ENCODE results near the gene ZNF207.
"Not testable (repeated sequence)": the region's sequence is repeated elsewhere in the genome, so short reads cannot be mapped to it uniquely, and the experiment has no call there.

ZNF207 gene

DNA sequence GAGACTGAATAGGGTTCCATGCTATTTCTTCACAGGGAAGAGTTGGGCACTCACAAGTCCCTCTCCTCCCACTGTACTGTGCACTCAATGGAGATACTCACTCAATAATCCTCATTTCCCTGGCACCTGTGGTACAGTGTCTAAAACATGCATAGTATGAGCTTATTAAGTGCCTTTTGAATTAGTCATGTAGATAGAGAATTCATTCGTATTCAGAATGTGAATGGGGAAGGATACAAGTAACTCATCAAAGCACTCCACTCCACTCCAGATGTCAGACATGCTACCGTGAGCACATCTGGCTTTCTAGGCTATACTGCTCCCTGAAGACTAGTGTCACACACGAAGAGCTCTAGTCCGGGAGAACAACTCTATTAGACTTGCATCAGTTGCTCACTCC is 14.3 kb upstream of the ZNF207 start:
- H3K4me3 ChIP-seq (ENCODE audit: low read depth in 1 of 2, low read length in 2 of 2) = no peak overlapping the region
- no peaks in the 10 kb centered on the region for H3K27me3 ChIP-seq (ENCODE audit: low read depth, low read length)
- peaks cover 13 to 53% of the 10 kb centered on the region in 2 donors for H3K36me3 ChIP-seq (ENCODE audit: control insufficient read depth in 1 of 2, insufficient read depth in 2 of 2, low read length in 2 of 2)
- no peaks in the 10 kb centered on the region for H3K4me1 ChIP-seq (ENCODE audit: control insufficient read depth in 1 of 2, insufficient read depth in 2 of 2, low read length in 2 of 2)
- no peaks in the 10 kb centered on the region for H3K9me3 ChIP-seq (ENCODE audit: control insufficient read depth in 1 of 2, low read length in 2 of 2)
- no peak overlapping the region for H3K27ac ChIP-seq (ENCODE audit: low read length)

GRCh38 chr17:32341141-32341856 is 8.7 kb upstream of the ZNF207 start:
- peak overlapping the region; percentile 66 to 82 for H3K4me3 ChIP-seq (ENCODE audit: low read depth in 1 of 2, low read length in 2 of 2)
- H3K27me3 ChIP-seq (ENCODE audit: low read depth, low read length) = no peaks in the 10 kb centered on the region
- H3K9me3 ChIP-seq (ENCODE audit: control insufficient read depth in 1 of 2, low read length in 2 of 2) = no peaks in the 10 kb centered on the region
- peaks cover 7 to 25% of the 10 kb centered on the region in 2 donors for H3K36me3 ChIP-seq (ENCODE audit: control insufficient read depth in 1 of 2, insufficient read depth in 2 of 2, low read length in 2 of 2)
- H3K4me1 ChIP-seq (ENCODE audit: control insufficient read depth in 1 of 2, insufficient read depth in 2 of 2, low read length in 2 of 2) = peaks cover 6 to 12% of the 10 kb centered on the region in 2 donors
- H3K27ac ChIP-seq (ENCODE audit: low read length) = peak overlapping the region; percentile 78

DNA sequence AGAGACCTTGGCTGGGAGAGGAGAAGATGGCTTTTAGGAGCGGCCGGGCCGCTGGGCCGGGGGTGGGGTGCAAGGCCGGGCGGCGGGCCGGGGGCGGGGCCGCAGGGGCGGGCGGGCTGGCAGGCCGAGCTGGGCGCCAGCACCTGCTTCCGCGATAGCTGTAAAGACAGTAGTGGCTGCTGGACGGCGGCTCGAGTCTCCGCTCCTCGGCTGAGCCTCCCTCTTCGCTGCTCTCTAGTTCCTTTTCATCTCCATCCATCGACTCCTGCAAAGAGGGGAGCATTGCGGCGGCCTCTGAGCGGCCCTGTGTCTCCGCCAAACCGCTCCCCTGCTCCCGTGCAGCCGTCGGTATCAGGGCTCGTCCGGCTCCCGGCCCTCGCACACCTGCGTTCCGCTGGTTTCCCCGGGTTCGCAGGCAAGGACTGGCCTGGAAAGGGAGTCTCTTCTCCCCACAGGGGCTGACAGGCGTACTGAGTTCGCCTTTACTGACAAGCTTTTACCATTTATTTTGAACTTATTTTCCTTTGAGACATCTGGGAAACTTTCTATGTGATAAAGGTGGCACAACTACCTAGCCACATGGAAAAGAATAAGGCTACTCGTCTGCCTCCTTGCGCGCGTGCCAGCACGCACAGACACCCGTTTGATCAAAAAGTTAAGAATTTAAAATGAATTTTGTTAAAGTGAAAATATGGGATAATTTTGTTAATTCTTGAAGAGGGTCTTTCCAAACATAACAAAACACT is 7.9 kb upstream of the ZNF207 start, which contains the start of gene C17orf75:
C17orf75 (minus strand) TSS at position 317 of the 746 bp plus-strand sequence; CDS start at position 283, 34 bp downstream.
- Histone ChIP-seq H3K9me3 (ENCODE audit: control insufficient read depth in 1 of 2, low read length in 2 of 2) (no peaks in the 10 kb centered on the region), H3K36me3 (ENCODE audit: control insufficient read depth in 1 of 2, insufficient read depth in 2 of 2, low read length in 2 of 2) (peaks cover 7 to 20% of the 10 kb centered on the region in 2 donors), H3K4me1 (ENCODE audit: control insufficient read depth in 1 of 2, insufficient read depth in 2 of 2, low read length in 2 of 2) (peaks cover 6 to 12% of the 10 kb centered on the region in 2 donors), H3K4me3 (ENCODE audit: low read depth in 1 of 2, low read length in 2 of 2) (peak within 1 kb of the TSS; percentile 66 to 82), H3K27ac (ENCODE audit: low read length) (peak within 1 kb of the TSS; percentile 78), H3K27me3 (ENCODE audit: low read depth, low read length) (no peaks in the 10 kb centered on the region)

- Histone ChIP-seq H3K27ac (ENCODE audit: low read length) (peak overlapping the region; percentile 69), H3K27me3 (ENCODE audit: low read depth, low read length) (no peaks in the 10 kb centered on the region), H3K4me3 (ENCODE audit: low read depth in 1 of 2, low read length in 2 of 2) (peak overlapping the region; percentile 66 to 82), H3K4me1 (ENCODE audit: control insufficient read depth in 1 of 2, insufficient read depth in 2 of 2, low read length in 2 of 2) (peaks cover 6 to 12% of the 10 kb centered on the region in 2 donors), H3K36me3 (ENCODE audit: control insufficient read depth in 1 of 2, insufficient read depth in 2 of 2, low read length in 2 of 2) (peaks cover 4 to 13% of the 10 kb centered on the region in 2 donors), H3K9me3 (ENCODE audit: control insufficient read depth in 1 of 2, low read length in 2 of 2) (no peaks in the 10 kb centered on the region)
Measured at GRCh38 chr17:32342603-32343325, 7.2 kb upstream of the ZNF207 start.

DNA sequence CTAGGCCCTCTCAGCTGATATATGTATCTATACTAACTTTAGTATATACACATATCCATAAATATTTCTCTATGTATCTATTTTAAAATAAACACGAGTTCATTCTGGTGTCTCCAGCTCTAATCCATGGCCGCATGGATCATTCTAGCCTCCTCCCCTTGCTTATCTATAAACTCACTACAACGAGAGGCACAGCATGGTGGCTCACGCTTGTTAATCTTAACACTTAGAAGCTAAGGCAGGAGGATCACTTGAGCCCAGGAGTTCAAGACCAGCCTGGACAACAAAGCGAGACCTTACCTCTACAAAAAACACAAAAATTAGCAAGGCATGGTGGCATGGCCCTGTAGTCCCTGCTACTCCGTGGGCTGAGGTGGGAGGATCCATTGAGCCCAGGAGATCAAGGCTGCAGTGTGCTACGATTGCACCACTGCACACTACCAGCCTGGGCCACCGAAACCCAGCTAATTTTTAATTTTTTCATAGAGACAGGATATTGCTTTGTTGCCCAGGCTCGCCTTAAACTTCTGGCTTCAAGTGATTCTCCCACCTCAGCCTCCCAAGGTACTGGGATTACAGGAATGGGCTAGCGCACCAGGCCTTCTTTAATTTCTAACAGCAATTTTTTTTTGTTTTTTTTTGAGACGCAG is 3.9 kb upstream of the ZNF207 start:
- H3K36me3 ChIP-seq (ENCODE audit: control insufficient read depth in 1 of 2, insufficient read depth in 2 of 2, low read length in 2 of 2) = peaks cover 0 to 8% of the 10 kb centered on the region in 2 donors
- no peaks in the 10 kb centered on the region for H3K27me3 ChIP-seq (ENCODE audit: low read depth, low read length)
- H3K9me3 ChIP-seq (ENCODE audit: control insufficient read depth in 1 of 2, low read length in 2 of 2) = no peaks in the 10 kb centered on the region
- no peak overlapping the region for H3K27ac ChIP-seq (ENCODE audit: low read length)
- H3K4me1 ChIP-seq (ENCODE audit: control insufficient read depth in 1 of 2, insufficient read depth in 2 of 2, low read length in 2 of 2) = peaks cover 5 to 19% of the 10 kb centered on the region in 2 donors
- no peak overlapping the region for H3K4me3 ChIP-seq (ENCODE audit: low read depth in 1 of 2, low read length in 2 of 2)

- Histone ChIP-seq H3K36me3 (ENCODE audit: control insufficient read depth in 1 of 2, insufficient read depth in 2 of 2, low read length in 2 of 2) (peaks cover 6 to 8% of the 10 kb centered on the region in 2 donors), H3K27me3 (ENCODE audit: low read depth, low read length) (no peaks in the 10 kb centered on the region), H3K4me1 (ENCODE audit: control insufficient read depth in 1 of 2, insufficient read depth in 2 of 2, low read length in 2 of 2) (peaks cover 0 to 29% of the 10 kb centered on the region in 2 donors), H3K4me3 (ENCODE audit: low read depth in 1 of 2, low read length in 2 of 2) (no peak overlapping the region), H3K27ac (ENCODE audit: low read length) (no peak overlapping the region), H3K9me3 (ENCODE audit: control insufficient read depth in 1 of 2, low read length in 2 of 2) (no peaks in the 10 kb centered on the region)
Measured at GRCh38 chr17:32348483-32348800, 1.5 kb upstream of the ZNF207 start.

GRCh38 chr17:32349503-32349853 is 479 bp upstream of the ZNF207 start:
- H3K27ac ChIP-seq (ENCODE audit: low read length) = peak overlapping the region; percentile 100
- no peaks in the 10 kb centered on the region for H3K27me3 ChIP-seq (ENCODE audit: low read depth, low read length)
- peaks cover 0 to 36% of the 10 kb centered on the region in 2 donors for H3K4me1 ChIP-seq (ENCODE audit: control insufficient read depth in 1 of 2, insufficient read depth in 2 of 2, low read length in 2 of 2)
- H3K4me3 ChIP-seq (ENCODE audit: low read depth in 1 of 2, low read length in 2 of 2) = peak overlapping the region; percentile 79 to 97
- H3K9me3 ChIP-seq (ENCODE audit: control insufficient read depth in 1 of 2, low read length in 2 of 2) = no peaks in the 10 kb centered on the region
- peaks cover 6 to 16% of the 10 kb centered on the region in 2 donors for H3K36me3 ChIP-seq (ENCODE audit: control insufficient read depth in 1 of 2, insufficient read depth in 2 of 2, low read length in 2 of 2)

DNA sequence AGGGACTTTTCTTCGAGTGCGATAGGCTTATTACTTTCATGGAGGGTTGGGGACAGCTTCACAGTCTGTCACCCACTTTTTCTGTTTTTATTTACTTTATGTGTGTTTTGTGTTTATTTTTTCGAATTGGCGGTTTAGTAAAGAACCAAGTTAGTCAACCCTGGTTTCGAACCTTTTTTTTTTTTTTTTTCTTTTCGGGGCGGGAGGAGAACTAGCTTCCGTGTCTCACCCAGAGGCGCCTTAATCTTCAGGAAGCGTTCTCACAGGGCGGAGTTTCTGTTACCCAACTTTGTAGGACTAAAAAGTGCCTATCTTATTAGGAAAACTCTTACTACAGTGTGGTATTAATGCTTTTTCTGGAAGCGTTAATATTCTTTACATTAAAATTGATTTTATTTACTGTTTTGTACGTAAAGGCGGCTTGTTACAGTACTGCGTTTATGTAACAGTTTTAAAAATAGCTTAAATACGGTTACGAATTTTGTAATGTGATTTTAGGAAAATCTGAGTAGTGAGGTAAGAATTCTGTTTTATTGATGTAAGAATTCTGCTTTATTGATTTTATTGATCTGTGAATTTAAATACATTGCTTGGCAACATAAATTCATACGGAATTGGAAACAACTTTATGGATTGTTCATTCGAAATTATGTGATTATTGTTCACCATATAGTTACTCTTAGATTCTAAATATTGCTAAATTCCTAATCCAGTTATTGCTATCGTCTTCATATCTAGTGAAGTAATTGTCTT is 885 bp downstream of the ZNF207 start:
- Histone ChIP-seq H3K27ac (ENCODE audit: low read length) (peak overlapping the region; percentile 100), H3K9me3 (ENCODE audit: control insufficient read depth in 1 of 2, low read length in 2 of 2) (no peaks in the 10 kb centered on the region), H3K36me3 (ENCODE audit: control insufficient read depth in 1 of 2, insufficient read depth in 2 of 2, low read length in 2 of 2) (peaks cover 15 to 27% of the 10 kb centered on the region in 2 donors), H3K27me3 (ENCODE audit: low read depth, low read length) (no peaks in the 10 kb centered on the region), H3K4me1 (ENCODE audit: control insufficient read depth in 1 of 2, insufficient read depth in 2 of 2, low read length in 2 of 2) (peaks cover 0 to 49% of the 10 kb centered on the region in 2 donors), H3K4me3 (ENCODE audit: low read depth in 1 of 2, low read length in 2 of 2) (peak overlapping the region; percentile 79 to 97)

DNA sequence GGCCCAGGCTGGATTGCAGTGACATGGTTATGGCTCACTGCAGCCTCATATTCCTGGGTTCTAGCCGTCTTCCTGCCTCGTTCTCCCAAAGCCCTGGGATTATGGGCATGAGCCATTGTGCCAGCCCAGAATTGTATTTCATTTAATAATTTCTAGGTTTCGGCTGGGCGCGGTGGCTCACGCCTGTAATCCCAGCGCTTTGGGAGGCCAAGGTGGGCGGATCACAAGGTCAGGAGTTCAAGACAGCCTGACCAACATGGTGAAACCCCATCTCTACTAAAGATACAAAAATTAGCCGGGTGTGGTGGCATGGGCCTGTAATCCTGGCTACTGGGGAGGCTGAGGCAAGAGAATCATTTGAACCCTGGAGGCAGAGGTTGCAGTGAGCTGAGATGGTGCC is 2.8 kb downstream of the ZNF207 start:
- H3K27me3 ChIP-seq (ENCODE audit: low read depth, low read length); H3K27ac ChIP-seq (ENCODE audit: low read length); H3K9me3 ChIP-seq (ENCODE audit: control insufficient read depth in 1 of 2, low read length in 2 of 2): not testable (repeated sequence)
- H3K4me1 ChIP-seq (ENCODE audit: control insufficient read depth in 1 of 2, insufficient read depth in 2 of 2, low read length in 2 of 2) = peaks cover 0 to 61% of the 10 kb centered on the region in 2 donors
- peak overlapping the region; percentile 79 to 97 for H3K4me3 ChIP-seq (ENCODE audit: low read depth in 1 of 2, low read length in 2 of 2)
- H3K36me3 ChIP-seq (ENCODE audit: control insufficient read depth in 1 of 2, insufficient read depth in 2 of 2, low read length in 2 of 2) = peaks cover 20 to 27% of the 10 kb centered on the region in 2 donors

- Histone ChIP-seq H3K4me3 (ENCODE audit: low read depth in 1 of 2, low read length in 2 of 2) (peak overlapping the region in 1 of 2 donors; percentile 34), H3K36me3 (ENCODE audit: control insufficient read depth in 1 of 2, insufficient read depth in 2 of 2, low read length in 2 of 2) (peaks cover 35 to 38% of the 10 kb centered on the region in 2 donors), H3K9me3 (ENCODE audit: control insufficient read depth in 1 of 2, low read length in 2 of 2) (no peaks in the 10 kb centered on the region), H3K27ac (ENCODE audit: low read length) (no peak overlapping the region), H3K27me3 (ENCODE audit: low read depth, low read length) (no peaks in the 10 kb centered on the region), H3K4me1 (ENCODE audit: control insufficient read depth in 1 of 2, insufficient read depth in 2 of 2, low read length in 2 of 2) (peaks cover 0 to 51% of the 10 kb centered on the region in 2 donors)
Measured at GRCh38 chr17:32355649-32356377, 5.9 kb downstream of the ZNF207 start.
